HG02884 (cell line): ENCODE data around the gene ARHGEF17.
A peak's percentile ranks its signal among the peaks of the same experiment; 100 is the strongest.

Experiments
- ATAC-seq: cut with Tn5 transposase; IDR thresholded peaks from one replicate; pipeline ENCODE4 v1.9.1; 2021; ENCODE audit warnings: mild to moderate bottlenecking, moderate library complexity; ENCODE audit not compliant: unreplicated experiment

The ARHGEF17 gene

DNA sequence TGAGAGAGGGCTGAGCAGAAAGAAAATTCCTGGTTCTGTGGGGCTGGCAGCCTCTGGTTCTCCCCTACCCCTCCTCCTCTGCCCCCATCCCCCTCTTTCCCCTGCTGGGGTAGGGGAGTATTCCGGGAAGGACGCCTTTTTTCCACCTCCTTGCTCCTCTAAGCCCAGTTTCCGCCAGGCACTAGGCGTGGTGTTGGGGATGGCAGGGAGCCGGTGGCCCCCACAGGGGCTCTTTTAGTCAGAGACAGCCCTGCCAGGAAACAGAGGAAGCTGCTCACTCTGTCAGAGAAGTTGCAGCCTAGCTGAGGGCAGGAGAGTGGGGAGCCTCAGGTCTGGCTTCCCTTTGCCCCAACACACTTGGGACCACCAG lies 15.6 kb upstream of the ARHGEF17 start:
- ATAC-seq = no peak

DNA sequence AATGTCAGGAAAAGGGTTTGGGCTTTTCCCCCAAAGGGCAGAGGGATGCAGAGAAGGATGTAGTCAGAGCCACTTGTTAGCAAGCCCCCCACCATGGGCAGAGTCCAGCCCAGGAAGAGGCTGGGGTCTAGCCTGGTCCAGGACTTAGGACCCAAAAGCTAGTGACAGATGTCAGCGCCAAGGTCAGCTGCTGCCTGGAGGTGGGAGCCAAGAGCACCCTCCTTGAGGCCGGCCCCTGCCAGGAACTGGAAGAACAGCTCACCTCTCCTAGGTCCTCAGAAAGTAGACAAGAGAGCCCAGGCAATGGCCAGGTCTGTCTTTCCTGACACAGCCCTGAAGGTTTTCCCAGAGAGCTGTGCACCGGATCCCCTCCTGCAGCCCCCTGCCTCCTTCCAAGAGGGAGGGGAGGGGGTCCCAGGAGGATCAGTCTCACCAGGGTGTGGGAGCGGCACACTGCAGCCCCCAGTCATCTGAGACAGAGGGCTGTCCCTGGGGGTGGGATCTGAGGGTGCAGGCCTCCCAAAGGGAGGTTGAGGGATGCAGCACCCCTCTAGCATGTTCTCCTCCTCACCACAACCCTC lies 14.6 kb upstream of the ARHGEF17 start:
- ATAC-seq = no peak

DNA sequence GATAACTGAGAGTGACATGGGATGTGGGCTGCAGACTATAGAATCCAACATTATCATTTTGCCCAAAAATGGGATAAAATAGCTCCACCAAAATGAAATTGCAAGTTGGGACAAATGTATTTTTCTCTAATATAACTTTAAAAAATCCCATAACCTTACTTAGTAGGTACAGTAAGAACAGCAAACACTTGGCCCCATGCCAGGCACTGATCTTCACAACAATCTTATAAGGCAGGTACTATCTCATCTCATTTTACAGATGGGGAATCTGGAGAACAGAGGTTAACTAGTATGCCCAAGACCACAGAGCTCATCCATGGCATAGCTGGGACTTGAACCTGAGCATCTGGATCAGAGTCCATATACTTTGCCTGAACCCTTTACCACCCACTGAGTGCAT lies 13.5 kb upstream of the ARHGEF17 start:
- ATAC-seq = no peak

DNA sequence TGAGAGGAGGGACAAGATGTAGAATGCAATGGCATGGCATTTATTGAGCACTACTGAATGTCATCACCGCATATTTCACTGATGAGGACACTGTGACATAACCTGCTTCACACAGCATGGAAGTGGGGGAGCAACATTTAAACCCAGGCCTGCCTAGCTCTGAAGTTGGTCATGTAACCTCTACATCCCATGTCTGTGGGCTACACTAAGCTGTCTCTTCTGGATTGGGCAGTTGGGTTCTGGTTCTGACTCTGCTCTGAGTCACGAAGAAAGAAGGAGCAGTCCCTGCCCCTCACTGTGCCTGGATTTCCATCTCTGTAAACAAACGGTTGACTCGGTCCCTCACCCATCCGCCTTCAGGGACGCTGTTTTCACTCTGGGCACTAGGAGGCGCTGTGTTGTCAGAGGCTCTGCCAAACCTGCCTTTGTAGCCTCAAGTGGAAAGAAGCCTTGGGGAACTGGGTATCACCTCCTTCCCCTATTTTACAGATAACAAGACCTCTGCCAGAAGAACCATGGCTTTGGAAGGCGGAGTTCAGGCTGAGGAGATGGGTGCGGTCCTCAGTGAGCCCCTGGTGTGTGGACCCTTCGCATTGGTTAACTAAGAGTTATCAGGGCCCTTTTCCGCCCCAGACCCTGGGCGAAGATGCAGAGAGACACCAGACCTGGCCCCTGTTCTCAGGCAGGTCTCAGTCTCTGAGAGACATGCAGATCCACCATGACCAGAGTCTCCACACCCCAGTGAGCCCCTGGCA lies 12.7 kb upstream of the ARHGEF17 start:
- ATAC-seq = no peak

DNA sequence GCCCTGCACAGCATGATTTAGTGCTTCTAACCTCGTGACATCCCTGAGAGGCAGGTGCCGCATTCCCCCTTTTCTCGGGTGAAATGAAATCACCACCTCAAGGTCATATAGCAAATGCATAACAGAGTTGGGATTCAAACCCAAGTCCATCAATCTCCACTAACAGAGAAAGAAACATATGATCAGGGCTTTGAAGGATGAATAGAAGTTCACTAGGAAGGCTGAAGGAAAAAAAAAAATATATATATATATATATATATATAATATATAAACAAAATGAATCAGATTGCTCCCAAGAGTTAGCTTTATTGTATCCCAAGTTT lies 12.1 kb upstream of the ARHGEF17 start:
- no peak for ATAC-seq

DNA sequence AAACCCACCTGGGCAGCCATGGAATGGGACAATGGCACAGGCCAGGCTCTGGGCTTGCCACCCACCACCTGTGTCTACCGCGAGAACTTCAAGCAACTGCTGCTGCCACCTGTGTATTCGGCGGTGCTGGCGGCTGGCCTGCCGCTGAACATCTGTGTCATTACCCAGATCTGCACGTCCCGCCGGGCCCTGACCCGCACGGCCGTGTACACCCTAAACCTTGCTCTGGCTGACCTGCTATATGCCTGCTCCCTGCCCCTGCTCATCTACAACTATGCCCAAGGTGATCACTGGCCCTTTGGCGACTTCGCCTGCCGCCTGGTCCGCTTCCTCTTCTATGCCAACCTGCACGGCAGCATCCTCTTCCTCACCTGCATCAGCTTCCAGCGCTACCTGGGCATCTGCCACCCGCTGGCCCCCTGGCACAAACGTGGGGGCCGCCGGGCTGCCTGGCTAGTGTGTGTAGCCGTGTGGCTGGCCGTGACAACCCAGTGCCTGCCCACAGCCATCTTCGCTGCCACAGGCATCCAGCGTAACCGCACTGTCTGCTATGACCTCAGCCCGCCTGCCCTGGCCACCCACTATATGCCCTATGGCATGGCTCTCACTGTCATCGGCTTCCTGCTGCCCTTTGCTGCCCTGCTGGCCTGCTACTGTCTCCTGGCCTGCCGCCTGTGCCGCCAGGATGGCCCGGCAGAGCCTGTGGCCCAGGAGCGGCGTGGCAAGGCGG lies 11.4 kb upstream of the ARHGEF17 start:
- ATAC-seq = no peak

DNA sequence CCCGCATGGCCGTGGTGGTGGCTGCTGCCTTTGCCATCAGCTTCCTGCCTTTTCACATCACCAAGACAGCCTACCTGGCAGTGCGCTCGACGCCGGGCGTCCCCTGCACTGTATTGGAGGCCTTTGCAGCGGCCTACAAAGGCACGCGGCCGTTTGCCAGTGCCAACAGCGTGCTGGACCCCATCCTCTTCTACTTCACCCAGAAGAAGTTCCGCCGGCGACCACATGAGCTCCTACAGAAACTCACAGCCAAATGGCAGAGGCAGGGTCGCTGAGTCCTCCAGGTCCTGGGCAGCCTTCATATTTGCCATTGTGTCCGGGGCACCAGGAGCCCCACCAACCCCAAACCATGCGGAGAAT lies 10.9 kb upstream of the ARHGEF17 start:
- ATAC-seq = no peak

DNA sequence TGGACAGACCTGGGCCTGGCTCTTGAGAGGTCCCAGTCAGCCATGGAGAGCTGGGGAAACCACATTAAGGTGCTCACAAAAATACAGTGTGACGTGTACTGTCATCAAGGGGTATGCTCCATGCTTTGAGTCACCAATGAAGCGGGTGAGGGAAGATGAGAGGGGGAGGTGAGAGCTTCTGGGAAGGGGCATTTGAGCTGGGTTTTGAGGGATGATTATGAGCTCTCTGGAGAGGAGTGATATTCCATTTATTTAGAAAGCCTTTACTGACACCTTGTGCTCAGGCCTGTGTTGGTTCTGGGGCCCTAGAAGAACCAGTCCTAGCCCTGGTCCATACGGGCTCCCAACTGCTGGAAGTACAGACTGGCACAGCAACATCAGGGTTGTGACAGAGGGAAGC lies 10.4 kb upstream of the ARHGEF17 start:
- ATAC-seq = no peak

DNA sequence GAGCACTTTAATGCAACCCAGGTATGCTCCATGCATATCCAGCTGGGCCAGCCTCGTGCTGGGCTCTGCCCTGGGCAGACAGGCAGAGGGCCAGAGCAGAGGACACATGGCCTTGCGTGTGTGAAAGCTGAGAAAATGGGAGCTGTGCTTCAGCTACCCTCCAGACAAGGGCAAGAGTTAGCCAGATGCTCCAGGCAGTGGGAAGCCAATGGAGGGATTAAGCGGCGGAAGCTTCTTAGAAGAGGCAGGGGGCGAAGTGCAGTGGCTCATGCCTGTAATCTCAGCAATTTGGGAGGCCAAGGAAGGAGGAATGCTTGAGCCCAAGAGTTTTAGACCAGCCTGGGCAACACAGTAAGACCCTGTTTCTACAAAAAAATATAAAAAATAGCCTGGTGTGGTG lies 9.8 kb upstream of the ARHGEF17 start:
- ATAC-seq = no peak

DNA sequence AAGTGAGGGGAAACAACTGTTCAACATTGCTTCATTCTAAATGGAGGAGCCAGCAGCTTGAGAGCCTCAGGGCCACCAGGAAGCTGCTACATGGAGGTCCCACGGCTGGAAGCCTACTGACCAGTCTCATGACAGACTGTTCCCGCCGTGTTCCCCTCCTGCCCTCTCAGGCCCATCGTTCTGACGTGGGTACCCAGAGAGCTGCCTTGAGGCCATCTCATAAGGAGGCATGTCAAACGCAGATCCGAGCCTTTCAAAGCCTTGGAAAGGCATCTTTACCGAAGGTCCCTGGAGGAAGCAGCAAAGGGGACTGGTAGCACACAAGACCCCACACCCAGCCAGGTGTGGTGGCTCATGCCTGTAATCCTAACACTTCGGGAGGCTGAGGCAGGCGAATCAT lies 8.3 kb upstream of the ARHGEF17 start:
- ATAC-seq = no peak

DNA sequence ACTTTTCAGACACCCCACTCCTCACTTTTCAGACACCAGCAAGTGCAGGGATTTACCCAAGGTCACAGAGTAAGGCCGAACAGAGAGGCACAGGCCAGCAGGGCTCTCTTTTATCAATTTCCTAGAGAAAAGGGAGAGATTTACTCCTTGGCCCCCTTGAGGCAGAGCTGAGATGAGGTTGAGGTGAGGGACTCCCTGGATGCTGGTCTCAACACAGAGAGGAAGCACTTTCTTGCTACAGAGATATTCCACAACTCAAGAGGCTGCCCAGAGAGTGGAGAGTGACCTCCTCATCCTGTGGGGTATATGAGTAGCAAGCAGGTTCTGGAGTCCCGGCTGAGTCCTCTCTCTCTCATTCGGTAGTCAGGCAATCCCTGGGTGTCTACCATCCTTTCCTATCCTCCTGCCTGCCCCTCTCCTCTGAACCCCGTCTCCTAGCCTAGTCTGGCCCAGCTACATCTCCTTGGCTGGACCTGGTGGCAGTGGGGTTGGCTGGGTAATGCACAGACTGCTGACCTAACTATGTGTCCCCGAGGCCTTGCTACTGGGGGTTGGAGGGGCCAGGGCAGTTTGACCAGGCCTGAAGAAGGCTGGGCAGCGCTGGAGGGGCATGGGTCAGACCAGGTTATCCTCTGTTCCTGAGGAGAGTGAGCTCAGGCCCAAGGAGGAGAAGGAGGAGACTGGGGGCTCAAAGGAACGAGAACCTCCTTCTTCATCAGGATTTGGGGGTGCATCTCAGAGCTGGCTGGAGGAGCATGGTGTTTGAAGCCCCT lies 1.8 kb upstream of the ARHGEF17 start:
- no peak for ATAC-seq

DNA sequence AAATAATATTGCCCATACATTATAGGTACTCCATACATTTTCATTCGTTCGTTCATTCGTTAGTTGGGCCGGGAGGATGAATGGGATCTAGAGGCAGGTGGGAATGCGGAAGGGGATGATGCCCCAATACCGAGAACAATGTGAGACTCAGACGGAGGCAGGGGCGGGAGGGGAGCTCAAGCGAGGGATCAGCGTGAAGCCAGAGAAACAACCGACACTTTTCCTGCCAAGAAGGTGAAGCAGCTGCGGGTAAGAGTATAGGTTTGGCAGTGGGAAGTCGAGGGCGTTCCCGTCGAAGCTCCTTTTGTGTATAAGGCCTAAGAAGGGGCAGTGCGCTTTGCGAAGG lies 1.1 kb upstream of the ARHGEF17 start:
- no peak for ATAC-seq

DNA sequence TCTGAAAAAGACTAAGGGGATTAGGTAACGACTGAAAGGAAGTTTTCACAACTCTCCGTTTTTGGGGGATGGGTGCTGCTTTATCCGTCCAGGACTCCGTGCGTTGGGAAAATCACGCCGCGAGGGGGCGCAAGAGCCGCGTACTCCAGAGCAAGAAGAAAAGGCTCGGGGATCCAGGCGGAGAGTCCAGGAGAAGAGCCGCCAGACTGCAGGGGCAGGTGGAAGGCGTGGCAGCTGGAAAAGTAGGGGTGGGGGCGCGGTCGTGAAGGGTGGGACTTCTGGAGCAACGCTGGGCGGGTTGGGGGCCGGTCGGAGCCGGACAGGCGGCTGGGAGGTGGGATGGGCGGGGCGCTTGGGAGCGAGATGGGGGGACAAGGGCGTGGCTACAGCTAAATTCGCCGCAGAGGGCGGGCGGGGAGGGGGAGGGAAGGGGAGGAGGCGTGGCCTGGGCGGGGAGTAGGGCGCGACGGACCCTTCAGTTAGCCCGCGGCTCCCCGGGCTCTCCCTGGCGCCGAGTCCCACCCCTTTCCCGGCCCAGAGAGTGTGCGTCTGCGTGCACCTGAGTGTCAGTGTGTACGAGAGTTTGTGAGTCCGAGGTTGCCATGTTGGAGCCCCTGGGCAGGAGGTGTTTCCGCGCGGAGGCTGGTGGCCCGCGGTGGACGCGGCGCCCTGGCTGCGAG lies 613 bp upstream of the ARHGEF17 start:
- ATAC-seq = peak; percentile 52

DNA sequence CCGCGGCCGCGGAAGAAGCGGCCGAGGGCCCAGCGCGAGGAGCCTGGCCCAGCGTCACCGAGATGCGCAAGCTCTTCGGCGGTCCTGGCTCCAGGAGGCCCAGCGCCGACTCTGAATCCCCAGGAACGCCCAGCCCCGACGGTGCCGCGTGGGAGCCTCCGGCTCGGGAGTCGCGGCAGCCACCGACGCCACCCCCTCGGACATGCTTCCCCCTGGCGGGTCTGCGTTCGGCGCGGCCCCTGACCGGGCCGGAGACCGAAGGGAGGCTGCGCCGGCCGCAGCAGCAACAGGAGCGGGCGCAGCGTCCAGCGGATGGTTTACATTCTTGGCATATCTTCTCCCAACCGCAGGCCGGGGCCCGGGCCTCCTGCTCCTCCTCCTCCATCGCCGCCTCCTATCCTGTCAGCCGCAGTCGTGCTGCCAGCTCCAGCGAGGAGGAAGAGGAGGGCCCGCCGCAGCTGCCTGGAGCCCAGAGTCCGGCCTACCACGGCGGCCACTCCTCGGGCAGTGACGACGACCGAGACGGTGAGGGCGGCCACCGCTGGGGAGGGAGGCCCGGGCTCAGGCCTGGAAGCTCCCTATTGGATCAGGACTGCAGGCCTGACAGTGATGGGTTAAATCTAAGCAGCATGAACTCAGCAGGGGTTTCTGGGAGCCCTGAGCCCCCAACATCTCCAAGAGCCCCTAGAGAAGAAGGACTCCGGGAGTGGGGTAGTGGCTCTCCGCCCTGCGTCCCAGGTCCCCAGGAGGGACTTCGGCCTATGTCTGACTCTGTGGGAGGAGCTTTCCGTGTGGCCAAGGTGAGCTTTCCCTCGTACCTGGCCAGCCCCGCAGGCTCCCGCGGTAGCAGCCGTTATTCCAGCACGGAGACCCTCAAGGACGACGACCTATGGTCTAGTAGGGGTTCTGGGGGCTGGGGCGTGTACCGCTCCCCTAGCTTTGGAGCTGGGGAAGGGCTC lies 1.2 kb downstream of the ARHGEF17 start:
- no peak for ATAC-seq

DNA sequence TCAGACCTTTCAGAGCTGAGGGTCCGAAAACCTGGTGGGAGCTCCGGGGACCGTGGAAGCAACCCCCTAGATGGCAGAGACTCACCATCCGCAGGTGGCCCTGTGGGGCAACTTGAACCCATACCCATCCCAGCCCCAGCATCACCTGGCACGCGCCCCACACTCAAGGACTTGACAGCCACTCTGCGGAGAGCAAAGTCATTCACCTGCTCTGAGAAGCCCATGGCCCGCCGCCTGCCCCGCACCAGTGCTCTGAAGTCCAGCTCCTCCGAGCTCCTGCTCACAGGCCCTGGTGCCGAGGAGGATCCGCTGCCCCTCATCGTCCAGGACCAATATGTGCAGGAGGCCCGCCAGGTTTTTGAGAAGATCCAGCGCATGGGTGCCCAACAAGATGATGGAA lies 2.0 kb downstream of the ARHGEF17 start:
- no peak for ATAC-seq

DNA sequence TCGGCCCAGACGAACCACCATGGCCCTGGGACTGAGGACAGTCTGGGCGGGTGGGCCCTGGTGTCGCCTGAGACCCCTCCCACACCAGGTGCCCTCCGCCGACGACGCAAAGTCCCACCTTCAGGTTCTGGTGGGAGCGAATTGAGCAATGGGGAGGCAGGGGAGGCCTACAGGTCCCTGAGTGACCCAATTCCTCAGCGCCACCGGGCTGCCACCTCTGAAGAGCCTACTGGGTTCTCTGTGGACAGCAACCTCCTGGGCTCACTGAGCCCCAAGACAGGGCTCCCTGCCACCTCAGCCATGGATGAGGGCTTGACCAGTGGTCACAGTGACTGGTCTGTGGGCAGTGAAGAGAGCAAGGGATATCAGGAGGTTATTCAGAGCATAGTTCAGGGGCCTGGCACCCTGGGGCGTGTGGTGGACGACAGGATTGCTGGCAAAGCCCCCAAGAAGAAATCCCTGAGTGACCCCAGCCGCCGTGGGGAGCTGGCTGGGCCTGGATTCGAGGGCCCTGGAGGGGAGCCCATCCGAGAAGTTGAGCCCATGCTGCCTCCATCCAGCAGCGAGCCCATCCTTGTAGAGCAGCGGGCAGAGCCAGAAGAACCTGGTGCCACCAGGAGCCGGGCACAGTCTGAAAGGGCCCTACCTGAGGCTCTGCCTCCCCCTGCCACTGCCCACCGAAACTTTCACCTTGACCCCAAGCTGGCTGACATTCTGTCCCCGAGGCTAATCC lies 2.8 kb downstream of the ARHGEF17 start:
- ATAC-seq = no peak

DNA sequence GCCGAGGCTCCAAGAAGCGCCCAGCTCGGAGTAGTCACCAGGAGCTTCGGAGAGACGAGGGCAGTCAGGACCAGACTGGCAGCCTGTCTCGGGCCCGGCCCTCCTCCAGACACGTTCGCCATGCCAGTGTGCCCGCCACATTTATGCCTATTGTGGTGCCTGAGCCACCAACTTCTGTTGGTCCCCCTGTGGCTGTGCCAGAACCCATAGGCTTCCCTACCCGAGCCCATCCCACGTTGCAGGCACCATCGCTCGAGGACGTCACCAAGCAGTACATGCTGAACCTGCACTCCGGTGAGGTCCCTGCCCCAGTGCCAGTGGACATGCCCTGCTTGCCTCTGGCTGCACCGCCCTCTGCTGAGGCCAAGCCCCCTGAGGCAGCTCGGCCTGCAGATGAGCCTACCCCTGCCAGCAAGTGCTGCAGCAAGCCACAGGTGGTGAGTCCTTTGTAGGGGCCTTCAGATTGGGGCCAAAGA lies 3.4 kb downstream of the ARHGEF17 start:
- ATAC-seq = no peak

DNA sequence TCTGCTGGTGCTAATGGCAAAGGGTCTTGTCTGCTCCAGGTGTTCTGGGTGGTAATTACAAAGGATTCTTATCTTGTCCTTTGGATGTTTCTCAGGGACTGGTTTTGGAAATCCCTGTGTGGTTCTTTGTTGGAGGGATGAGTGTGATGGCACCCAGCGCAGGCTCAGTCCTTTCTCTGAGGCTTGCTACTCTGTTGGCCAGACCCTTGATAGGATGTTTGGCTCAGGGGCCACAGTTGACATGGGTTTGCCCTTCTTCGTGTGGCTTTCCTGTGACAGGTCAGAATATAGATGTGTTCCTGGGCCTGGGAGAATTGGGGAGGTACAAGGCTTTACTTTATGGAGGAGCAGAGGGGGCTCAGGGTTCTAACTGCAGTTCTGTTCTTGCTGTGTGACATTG lies 4.0 kb downstream of the ARHGEF17 start:
- no peak for ATAC-seq

DNA sequence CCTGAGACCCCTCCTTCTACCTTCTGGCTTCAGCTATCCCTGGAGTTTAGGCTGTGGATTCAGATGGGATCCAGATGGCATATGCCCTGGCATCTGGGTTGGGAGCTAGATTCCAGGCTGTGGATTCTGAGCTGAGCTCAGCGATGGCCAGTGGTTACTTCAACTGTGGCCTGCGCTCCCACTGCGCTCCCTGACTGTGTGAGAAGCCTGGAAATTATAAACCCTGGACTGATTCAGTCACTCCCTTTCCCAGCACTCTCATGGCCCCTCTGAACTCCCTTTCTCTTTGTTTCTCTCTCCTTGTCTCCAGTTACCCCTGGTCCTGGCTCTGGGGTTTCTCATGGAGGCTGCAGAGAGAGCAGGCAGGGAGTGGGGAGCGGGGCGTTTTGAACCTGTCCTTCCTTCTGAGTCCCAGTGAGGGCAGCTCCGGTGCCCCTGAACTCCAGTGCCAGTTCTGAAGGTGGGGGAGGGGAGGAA lies 4.8 kb downstream of the ARHGEF17 start:
- ATAC-seq = no peak
